Activated CD4-positive, alpha-beta T cell treated with anti-CD3 and anti-CD28 coated beads for 36 hours (primary cell): ENCODE measurements around the gene EIF5AL1. TPM values are rescaled to one million over a fixed set of nuclear protein-coding genes. Genes with fewer than 3 reads are reported as not detected.

Source experiments
- ATAC-seq: fragments of 200-7000 bp; cut with Tn5 transposase; one replicate; pipeline ENCODE4 v1.10.0; 2021; ENCODE audit warnings: mild to moderate bottlenecking, moderate library complexity
- CTCF ChIA-PET: fragments of 350-600 bp; sonication (Branson Sonifier 250); formaldehyde crosslinking; loops from one replicate; lab custom pipeline; 2021; ENCODE audit warnings: antibody characterized with exemption; lab: Charles Lee
- POLR2A ChIA-PET: fragments of 350-600 bp; sonication (Branson Sonifier 250); formaldehyde crosslinking; loops from one replicate; lab custom pipeline; 2021; ENCODE audit warnings: antibody characterized with exemption, inconsistent platforms; lab: Charles Lee
- DNase-seq: peaks from one replicate; pipeline ENCODE4 v3.0.0-alpha.2; 2020
- H3K27ac Mint-ChIP-seq: one replicate; pipeline ENCODE4 v1.8.0; 2021; ENCODE audit warnings: mixed read lengths
- H3K27me3 Mint-ChIP-seq: one replicate; pipeline ENCODE4 v1.8.0; 2021; ENCODE audit warnings: mixed read lengths
- H3K36me3 Mint-ChIP-seq: one replicate; pipeline ENCODE4 v1.8.0; 2021; ENCODE audit warnings: low read depth, mixed read lengths
- H3K4me1 Mint-ChIP-seq: one replicate; pipeline ENCODE4 v1.8.0; 2021; ENCODE audit warnings: mixed read lengths
- H3K4me3 Mint-ChIP-seq: one replicate; pipeline ENCODE4 v1.8.0; 2021; ENCODE audit warnings: mild to moderate bottlenecking, moderate library complexity, mixed read lengths
- H3K9me3 Mint-ChIP-seq: one replicate; pipeline ENCODE4 v1.8.0; 2021; ENCODE audit warnings: low read depth, mixed read lengths
- intact Hi-C, 2 experiments: fragments of 100-400 bp; cut with DNase I in 1 of 2; cut with micrococcal nuclease in 1 of 2; formaldehyde crosslinking; loops; one replicate each; pipeline versions ENCODE4 v1.14.2 to v1.15.1; 2022 to 2024; cut with DNase I, micrococcal nuclease
- total RNA-seq, 2 experiments: library from RNA; stranded (reverse); gene quantifications; one replicate each; pipeline ENCODE4 v1.2.3, GENCODE V29; 2021

Gene EIF5AL1
- total RNA-seq, 2 experiments from 2014 or later, result 0.18 to 0.46 TPM

DNA sequence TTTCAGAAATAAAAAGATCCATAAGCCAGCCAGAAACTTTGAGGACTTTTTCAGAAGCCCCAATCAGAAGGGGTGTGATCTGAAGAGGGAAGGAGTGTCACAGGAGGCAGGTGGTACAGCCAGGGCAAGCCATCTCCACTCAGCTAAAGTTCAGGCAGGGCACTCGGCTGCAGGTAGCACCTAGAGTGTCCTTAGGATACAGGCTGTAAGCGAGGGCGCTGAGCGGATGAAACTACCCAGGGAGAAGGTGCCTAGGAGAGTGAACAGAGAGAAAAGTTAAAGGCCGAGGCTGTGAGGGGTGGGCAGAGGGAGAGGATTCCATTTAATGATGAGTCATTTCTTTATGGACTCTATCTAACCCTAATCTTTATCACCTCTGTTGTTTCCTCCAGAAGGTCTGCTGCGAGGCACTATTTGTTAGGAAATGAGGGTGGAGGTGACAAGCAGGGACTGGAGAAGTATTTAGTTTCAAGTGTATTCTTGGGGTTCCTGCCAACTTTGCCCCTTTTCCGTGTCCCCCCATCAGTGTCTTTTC is 37.1 kb upstream of the EIF5AL1 start:
- Mint-ChIP-seq H3K4me1 (no peaks in the 10 kb centered on the region), H3K9me3 (no peaks in the 10 kb centered on the region), H3K36me3 (no peaks in the 10 kb centered on the region), H3K27ac (no peak overlapping the region), H3K4me3 (no peak overlapping the region), H3K27me3 (peaks cover 16% of the 10 kb centered on the region)
- ChIA-PET CTCF (interaction anchor here (0.8 to 1.4 kb wide), 2 partner anchors 13 to 100 kb away, joined by 3 to 4 read pairs; no protein-coding TSS in a partner anchor), POLR2A (interaction anchor here (0.7 kb wide), 1 partner anchor 85 kb away, joined by 3 read pairs; no protein-coding TSS in a partner anchor)
- no peak for ATAC-seq
- intact Hi-C loops, result no loop called here
- no peak for DNase-seq

DNA sequence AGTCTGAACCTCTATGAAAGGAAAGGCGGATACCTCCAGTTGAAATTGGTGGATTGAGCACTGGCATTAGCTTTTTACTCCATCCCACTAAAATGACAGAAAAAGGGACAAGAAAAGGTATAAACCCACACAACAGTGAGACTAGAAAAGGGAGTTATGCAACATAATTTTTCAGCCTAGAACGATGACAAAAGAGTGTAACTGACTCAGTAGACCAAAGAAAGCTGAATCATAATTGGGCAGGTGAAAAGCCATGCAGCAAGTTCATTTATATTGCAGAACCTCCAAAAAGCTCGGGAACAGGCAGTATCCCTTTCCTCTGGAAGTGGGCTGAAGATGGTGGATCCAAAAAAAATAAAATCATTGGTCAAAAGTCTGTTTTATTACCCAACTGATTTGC is 36.5 kb upstream of the EIF5AL1 start:
- CTCF ChIA-PET, result interaction anchor here (0.8 to 1.5 kb wide), 4 partner anchors 11 to 101 kb away, joined by 3 to 4 read pairs (median 3); no protein-coding TSS in a partner anchor
- no peaks in the 10 kb centered on the region for H3K4me1 Mint-ChIP-seq
- no peaks in the 10 kb centered on the region for H3K36me3 Mint-ChIP-seq
- H3K27me3 Mint-ChIP-seq, result peaks cover 16% of the 10 kb centered on the region
- intact Hi-C loops, result no loop called here
- no peaks in the 10 kb centered on the region for H3K9me3 Mint-ChIP-seq
- ATAC-seq (no peak), DNase-seq (no peak)
- no peak overlapping the region for H3K4me3 Mint-ChIP-seq
- POLR2A ChIA-PET, result interaction anchor here (0.7 kb wide), 1 partner anchor 85 kb away, joined by 3 read pairs; no protein-coding TSS in a partner anchor
- H3K27ac Mint-ChIP-seq, result no peak overlapping the region

DNA sequence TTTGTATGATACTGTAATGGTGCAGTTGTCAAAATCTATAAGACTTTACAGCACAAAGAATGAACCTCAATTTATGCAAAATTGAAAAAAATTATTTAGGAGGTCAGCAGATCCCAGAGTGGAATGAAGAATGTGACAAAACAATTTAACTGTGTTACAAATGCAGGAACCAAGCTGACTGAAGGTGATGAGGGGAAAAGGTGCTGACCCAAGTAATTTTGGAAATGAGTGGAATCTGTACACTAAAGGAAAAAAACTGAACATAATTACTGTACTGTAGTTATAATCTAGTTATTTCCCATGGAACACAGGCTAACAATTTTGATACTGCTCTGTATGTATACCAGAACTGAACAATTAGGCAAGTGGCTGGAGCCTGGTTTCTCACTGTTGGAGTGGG is 35.7 kb upstream of the EIF5AL1 start:
- Mint-ChIP-seq H3K36me3 (no peaks in the 10 kb centered on the region), H3K9me3 (no peaks in the 10 kb centered on the region), H3K27ac (no peak overlapping the region), H3K4me1 (no peaks in the 10 kb centered on the region), H3K27me3 (peaks cover 14% of the 10 kb centered on the region), H3K4me3 (no peak overlapping the region)
- ChIA-PET CTCF (interaction anchor here (0.9 to 1.5 kb wide), 4 partner anchors 9 to 19 kb away, joined by 3 to 7 read pairs (median 4); no protein-coding TSS in a partner anchor), POLR2A (no interaction called here)
- no peak for DNase-seq
- intact Hi-C loops, result no loop called here
- ATAC-seq, result no peak

DNA sequence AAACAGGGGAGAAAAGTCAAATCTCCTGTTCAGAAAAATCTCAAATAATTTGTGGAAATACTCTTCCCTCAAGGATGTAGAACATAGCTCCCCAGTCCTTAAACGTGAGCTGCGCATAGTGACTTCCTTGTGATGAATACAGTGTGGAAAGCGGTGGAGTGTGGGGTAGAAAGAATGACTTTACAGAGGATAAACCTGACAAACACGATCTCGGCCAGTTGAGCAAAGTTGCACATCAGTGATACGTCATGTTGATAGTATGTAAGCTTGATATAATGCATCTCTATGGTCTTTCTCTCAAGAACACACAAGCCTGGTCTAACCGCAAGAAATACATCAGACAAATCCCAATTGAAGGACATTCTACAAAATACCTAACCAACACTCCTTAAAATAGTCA is 34.9 kb upstream of the EIF5AL1 start:
- no peak overlapping the region for H3K4me3 Mint-ChIP-seq
- no peaks in the 10 kb centered on the region for H3K36me3 Mint-ChIP-seq
- peaks cover 14% of the 10 kb centered on the region for H3K27me3 Mint-ChIP-seq
- no peaks in the 10 kb centered on the region for H3K4me1 Mint-ChIP-seq
- H3K27ac Mint-ChIP-seq, result no peak overlapping the region
- CTCF ChIA-PET, result interaction anchor here (1.4 kb wide), 1 partner anchor 9 kb away, joined by 7 read pairs; no protein-coding TSS in a partner anchor
- intact Hi-C loops, result no loop called here
- POLR2A ChIA-PET, result no interaction called here
- no peak for DNase-seq
- H3K9me3 Mint-ChIP-seq, result no peaks in the 10 kb centered on the region
- ATAC-seq, result no peak

- POLR2A ChIA-PET, result no interaction called here
- CTCF ChIA-PET, result interaction anchor here (0.7 to 1.6 kb wide), 3 partner anchors 11 to 308 kb away, joined by 3 to 5 read pairs (median 4); no protein-coding TSS in a partner anchor
- Mint-ChIP-seq H3K4me1 (no peaks in the 10 kb centered on the region), H3K9me3 (no peaks in the 10 kb centered on the region), H3K27ac (no peak overlapping the region), H3K4me3 (no peak overlapping the region), H3K27me3 (peaks cover 10% of the 10 kb centered on the region), H3K36me3 (no peaks in the 10 kb centered on the region)
- intact Hi-C loops, result no loop called here
- ATAC-seq (no peak), DNase-seq (no peak)
These were observed 32.9 kb upstream of the EIF5AL1 start for GRCh38 chr10:79479283-79479909.

DNA sequence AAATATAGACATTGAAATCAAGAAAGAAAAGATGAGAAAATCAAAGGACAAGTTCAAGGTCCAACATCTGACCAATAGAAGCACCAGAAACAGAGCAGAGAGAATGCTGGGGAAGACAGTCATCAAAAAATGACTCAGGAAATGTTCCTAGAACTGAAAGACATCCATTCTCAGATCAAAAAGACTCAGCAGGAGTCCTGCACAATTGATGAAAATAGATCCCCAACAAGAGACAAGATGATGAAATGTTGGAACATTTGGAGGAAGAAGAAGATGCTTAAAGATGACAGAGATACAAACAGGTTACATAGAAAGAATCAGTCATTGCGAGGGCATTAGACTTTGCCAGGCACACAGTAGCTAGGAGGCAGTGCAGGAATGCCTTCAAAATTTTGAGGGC is 30.0 kb upstream of the EIF5AL1 start:
- Mint-ChIP-seq H3K9me3 (no peaks in the 10 kb centered on the region), H3K4me3 (no peak overlapping the region), H3K27ac (no peak overlapping the region), H3K27me3 (peaks cover 10% of the 10 kb centered on the region), H3K4me1 (no peaks in the 10 kb centered on the region), H3K36me3 (no peaks in the 10 kb centered on the region)
- intact Hi-C loops, result no loop called here
- POLR2A ChIA-PET, result no interaction called here
- no peak for DNase-seq
- no peak for ATAC-seq
- CTCF ChIA-PET, result interaction anchor here (1.4 kb wide), 1 partner anchor 15 kb away, joined by 4 read pairs; no protein-coding TSS in a partner anchor

DNA sequence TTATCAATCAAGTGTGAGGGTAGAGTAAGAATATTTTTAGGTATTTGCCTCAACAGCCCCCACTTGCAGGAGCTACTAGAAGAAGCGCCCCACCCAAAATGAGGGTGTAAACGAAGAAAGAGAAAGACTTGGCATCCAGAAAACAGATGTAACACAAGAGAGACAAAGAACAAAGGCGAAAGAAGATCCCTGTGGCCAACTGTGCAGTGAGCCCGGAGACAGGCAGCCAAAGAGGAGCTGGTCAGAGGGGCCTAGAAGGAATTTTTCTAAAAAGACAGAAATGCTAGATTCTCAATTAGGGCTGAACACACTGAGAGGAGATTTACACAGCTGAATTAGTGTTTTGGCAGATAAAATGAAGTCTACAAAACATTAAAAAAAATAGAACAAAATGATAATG is 29.6 kb upstream of the EIF5AL1 start:
- H3K27me3 Mint-ChIP-seq, result peaks cover 6% of the 10 kb centered on the region
- H3K9me3 Mint-ChIP-seq, result no peaks in the 10 kb centered on the region
- H3K36me3 Mint-ChIP-seq, result no peaks in the 10 kb centered on the region
- no peaks in the 10 kb centered on the region for H3K4me1 Mint-ChIP-seq
- no peak overlapping the region for H3K4me3 Mint-ChIP-seq
- POLR2A ChIA-PET, result no interaction called here
- intact Hi-C loops, result no loop called here
- H3K27ac Mint-ChIP-seq, result no peak overlapping the region
- DNase-seq (no peak), ATAC-seq (no peak)
- CTCF ChIA-PET, result interaction anchor here (1.4 kb wide), 1 partner anchor 15 kb away, joined by 4 read pairs; no protein-coding TSS in a partner anchor

- ATAC-seq (no peak), DNase-seq (no peak)
- Mint-ChIP-seq H3K4me1 (no peaks in the 10 kb centered on the region), H3K4me3 (no peak overlapping the region), H3K27me3 (peaks cover 6% of the 10 kb centered on the region), H3K27ac (no peak overlapping the region), H3K9me3 (no peaks in the 10 kb centered on the region), H3K36me3 (no peaks in the 10 kb centered on the region)
- intact Hi-C loops, result no loop called here
- CTCF ChIA-PET, result interaction anchor here (1.4 kb wide), 1 partner anchor 16 kb away, joined by 4 read pairs; no protein-coding TSS in a partner anchor
- POLR2A ChIA-PET, result no interaction called here
These were observed 29.0 kb upstream of the EIF5AL1 start for GRCh38 chr10:79483299-79483698.

DNA sequence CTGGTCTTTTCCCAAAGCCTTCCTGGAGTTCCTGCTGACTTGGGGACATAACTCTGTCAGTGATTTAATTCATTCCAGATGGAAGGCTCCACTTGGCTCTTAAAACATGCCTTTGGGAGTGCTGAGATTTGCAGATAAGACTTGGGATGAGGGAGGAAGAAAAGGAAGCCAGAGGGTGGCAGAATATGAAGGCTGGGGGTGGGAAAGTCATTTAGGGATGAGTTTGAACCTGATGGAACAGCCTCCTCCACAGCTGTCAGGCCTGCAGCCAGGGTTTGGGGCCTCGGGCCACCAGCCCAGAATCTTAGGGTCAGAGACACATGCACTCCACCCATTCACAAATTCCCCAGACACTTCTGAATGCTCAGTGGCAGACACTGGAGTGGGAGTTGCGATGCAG is 28.4 kb upstream of the EIF5AL1 start:
- CTCF ChIA-PET, result no interaction called here
- DNase-seq (no peak), ATAC-seq (no peak)
- intact Hi-C loops, result no loop called here
- Mint-ChIP-seq H3K36me3 (no peaks in the 10 kb centered on the region), H3K4me3 (no peak overlapping the region), H3K4me1 (no peaks in the 10 kb centered on the region), H3K9me3 (no peaks in the 10 kb centered on the region), H3K27ac (no peak overlapping the region), H3K27me3 (peaks cover 6% of the 10 kb centered on the region)
- POLR2A ChIA-PET, result no interaction called here

- POLR2A ChIA-PET, result no interaction called here
- H3K27me3 Mint-ChIP-seq, result peaks cover 2% of the 10 kb centered on the region
- intact Hi-C loops, result no loop called here
- H3K27ac Mint-ChIP-seq, result no peak overlapping the region
- no peak overlapping the region for H3K4me3 Mint-ChIP-seq
- H3K9me3 Mint-ChIP-seq, result no peaks in the 10 kb centered on the region
- ATAC-seq (no peak), DNase-seq (no peak)
- H3K36me3 Mint-ChIP-seq, result no peaks in the 10 kb centered on the region
- H3K4me1 Mint-ChIP-seq, result no peaks in the 10 kb centered on the region
- CTCF ChIA-PET, result no interaction called here
These were observed 27.9 kb upstream of the EIF5AL1 start for GRCh38 chr10:79484476-79484875.

- ChIA-PET POLR2A (no interaction called here), CTCF (interaction anchor here (0.7 to 2.9 kb wide), 6 partner anchors 11 to 113 kb away, joined by 3 to 28 read pairs (median 4); no protein-coding TSS in a partner anchor)
- Mint-ChIP-seq H3K27me3 (peaks cover 2% of the 10 kb centered on the region), H3K4me3 (no peak overlapping the region), H3K4me1 (no peaks in the 10 kb centered on the region), H3K27ac (no peak overlapping the region), H3K9me3 (no peaks in the 10 kb centered on the region), H3K36me3 (no peaks in the 10 kb centered on the region)
- DNase-seq (peak; percentile 59), ATAC-seq (peak; percentile 69)
- intact Hi-C loops, result loop anchor here (1.0 kb wide), 2 partner anchors 87 to 113 kb away; no protein-coding TSS in a partner anchor
These were observed 24.8 kb upstream of the EIF5AL1 start for GRCh38 chr10:79487296-79488194.
